ENCODE data around the gene TUBB1.
"Not testable (repeated sequence)": the region's sequence is repeated elsewhere in the genome, so short reads cannot be mapped to it uniquely, and the experiment has no call there.

Gene TUBB1

DNA sequence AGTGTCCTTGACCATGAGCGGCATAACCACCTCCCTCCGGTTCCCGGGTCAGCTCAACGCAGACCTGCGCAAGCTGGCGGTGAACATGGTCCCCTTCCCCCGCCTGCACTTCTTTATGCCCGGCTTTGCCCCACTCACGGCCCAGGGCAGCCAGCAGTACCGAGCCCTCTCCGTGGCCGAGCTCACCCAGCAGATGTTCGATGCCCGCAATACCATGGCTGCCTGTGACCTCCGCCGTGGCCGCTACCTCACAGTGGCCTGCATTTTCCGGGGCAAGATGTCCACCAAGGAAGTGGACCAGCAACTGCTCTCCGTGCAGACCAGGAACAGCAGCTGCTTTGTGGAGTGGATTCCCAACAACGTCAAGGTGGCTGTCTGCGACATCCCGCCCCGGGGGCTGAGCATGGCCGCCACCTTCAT lies 4.9 kb downstream of the TUBB1 start:
- DNase-seq = no peak

DNA sequence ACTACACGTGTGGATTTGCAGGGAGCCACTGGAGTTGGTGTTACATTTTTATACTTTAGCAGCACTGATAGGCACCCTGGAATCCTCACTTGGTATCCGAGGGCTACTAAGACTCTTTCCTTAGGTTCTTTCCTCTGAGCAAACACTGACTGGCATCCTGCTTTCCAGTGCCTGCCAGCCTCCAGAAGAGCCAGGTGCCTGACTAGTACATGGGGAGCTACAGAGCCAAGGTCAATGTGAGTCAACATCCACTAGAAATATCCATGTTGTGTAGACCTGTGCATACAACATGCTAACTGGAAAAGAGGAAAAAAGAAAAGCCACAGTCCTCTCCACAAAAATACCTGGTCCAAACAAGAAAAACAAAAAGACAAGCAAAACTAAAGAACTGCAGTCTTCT lies 5.9 kb downstream of the TUBB1 start:
- DNase-seq = no peak

DNA sequence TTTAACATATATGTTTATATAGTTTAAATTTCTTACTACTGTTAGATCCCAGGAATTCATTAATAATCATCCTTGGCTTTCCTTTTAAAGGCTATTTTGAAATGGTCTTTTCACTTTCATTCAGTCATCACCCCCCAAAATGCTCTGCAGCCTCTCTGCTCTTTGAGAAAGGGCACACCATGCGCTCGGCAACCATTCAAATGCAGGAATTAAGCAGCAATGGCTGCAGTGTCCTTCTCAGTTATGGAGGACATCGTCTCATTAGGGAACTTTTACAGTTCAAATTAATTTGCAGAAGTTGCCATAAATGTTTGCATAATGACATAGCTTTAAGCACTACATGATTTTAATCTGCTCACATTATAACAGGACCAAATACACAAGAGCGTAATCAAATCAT lies 6.3 kb downstream of the TUBB1 start:
- DNase-seq = no peak

DNA sequence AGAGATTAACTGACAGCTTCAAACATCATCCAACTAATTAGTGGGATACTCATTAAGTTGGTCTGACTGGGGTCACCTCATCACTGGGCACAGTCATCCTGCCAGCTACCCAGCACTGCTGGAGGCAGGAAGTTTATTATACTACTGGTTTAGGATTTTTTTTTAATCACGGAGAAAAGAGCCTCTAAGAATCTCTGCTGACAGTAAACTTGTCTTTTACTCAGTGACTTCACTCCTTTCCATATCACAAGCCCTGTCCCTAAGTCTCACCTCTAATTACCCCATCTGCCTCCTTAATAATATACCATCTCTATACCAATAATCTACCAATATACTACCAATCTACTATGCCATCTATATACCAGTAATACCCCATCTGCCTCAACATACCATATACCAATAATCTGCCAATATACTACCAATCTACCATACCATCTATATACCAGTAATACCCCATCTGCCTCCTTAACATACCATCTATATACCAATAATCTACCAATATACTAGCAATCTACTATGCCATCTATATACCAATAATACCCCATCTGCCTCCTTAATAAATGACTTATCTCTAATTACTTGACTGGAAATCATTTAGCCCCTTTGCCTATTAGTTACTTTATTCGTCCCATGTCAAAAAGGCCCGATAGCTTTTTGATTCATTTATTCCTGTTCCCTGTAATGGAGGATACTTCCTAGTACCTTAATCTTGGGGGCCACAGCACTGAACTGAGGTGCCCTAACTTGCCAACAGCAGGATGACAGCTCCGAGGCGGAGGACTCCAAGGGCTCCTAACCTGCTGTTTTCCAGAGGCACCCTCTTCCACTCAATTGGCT lies 7.9 kb downstream of the TUBB1 start:
- no peak for DNase-seq

DNA sequence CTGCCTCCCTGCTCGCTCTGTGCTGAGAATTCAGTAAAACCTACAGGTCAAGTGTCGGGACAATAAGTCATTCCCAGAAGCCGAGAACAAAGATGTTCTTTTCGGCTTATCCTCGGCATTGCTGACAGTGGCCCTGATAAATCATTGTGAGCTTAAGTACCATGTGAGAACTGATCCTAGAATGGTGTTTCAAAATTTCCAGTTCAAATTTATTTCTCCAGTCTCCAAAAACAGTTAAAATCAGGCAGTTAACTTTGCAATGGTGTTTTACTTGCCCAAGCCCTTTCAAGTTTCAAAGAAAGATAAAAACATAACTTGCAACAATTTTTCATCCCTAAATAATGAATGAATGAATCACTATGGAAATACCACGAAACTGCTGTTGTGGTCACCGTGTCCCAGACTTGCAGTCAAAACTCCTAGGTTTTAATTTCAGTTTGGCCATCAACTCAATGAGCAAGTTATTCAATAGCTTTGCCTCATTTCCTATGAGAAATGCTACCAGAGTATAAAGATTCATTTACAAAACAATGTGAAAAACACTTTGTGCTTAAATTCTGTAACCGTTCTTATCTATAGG lies 8.6 kb downstream of the TUBB1 start:
- DNase-seq = no peak

DNA sequence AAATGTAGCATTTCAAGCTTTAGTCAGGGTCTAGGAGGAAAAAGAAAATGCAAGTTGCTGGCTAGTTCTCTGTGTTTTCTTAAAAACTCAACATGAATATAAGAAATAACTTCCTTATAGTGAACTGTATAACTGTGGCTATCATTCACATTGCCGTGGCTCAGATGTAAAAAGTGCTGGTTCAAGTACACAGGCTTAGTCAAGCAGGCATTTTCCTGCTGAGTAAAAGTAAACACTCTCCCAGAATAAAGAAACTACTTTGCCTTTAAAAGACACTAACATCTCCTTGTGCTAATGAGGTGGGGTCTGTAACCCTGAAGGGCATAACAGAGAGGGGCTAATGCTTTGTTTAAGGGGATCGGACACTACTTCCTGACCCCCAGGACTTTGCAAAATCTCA lies 9.6 kb downstream of the TUBB1 start:
- DNase-seq = no peak

DNA sequence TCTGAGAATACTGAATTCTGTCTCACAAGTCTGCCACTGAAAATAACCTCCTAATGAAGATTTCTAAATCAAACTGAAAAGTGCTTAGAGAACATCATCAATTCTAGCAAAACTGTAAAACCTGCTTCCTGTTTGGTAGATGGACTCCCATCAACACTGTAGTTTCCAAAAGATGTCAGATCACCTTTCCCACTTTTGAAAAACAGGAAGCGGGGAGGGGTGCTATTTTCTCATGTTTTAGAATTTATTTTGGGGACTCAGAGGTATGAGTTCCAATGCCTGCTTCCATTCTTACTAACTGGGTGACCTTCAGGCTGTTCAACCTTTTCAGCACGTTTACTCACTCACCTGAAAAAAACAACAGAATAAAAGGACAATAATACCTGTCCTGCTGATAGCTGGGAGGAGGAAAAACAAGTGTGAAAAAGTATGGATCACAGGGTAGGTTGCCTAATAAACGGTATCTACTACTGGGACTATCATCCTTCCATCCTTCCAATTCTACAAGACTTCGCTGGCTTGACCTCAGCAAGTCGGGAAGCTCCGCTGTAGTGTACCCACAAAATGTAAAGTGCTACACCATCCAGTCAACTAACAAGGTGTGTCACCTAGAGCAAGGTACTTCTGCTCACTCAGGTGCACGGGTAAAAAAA lies 11.8 kb downstream of the TUBB1 start:
- no peak for DNase-seq

DNA sequence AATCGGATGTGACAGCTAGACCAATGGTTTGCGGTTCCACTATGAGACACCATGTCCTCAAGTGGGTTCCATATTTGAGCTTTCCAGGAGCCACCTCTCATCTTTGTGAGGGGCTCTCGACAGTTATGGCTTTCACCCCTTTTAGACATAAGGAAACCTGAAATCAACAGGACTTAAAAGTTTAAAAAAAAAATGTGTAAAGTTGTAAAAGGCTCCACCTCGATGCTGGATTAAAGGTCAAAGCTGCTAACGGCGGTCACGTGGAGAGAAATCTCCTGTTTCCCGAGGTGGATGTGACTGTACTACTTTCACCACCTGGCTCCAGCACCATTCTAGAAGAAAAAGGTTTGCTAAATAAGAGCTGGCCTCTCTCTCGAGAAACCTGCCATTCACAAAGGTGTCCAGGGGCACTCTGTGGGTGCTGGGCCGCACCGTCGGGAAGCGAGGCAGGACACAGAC lies 12.4 kb downstream of the TUBB1 start:
- DNase-seq = peak; percentile 23

DNA sequence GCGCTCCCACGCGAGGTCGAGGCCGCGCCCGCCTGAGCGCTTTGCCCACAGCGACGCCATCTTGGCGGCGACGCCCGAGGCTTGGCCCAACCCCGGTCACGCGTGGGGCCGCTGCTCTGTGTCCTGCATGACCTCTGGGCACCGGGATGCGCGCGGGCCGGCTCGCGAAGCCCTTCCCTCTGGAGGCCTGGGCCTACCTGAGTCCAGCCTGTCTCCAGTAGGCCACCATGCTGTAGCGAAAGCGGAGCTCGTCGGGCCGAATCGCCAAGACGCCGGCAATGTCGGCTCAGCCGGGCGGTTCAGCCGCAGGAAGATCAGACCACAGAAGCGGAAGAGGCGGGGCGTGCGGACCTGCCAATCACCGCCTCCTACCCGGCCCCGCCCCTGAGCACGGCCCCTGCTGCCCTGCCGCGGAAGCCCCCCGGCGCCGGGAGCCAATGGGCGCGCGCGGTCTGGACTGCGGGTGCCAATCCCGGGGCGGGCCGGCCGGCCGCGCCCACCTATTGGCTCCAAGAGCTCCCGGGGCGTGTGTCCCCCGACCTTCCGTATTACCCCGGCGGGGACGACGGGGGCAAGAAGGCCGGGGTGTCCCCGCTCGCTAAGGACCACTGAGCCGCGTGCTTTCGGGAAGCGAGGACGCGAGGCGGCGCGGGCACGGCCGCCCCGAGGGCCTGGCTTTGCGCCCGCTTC lies 12.9 kb downstream of the TUBB1 start, which contains the start of gene ATP5F1E:
TSS of gene ATP5F1E (minus strand) at position 313 of the 690 bp plus-strand sequence. CDS start at position 229, 84 bp downstream.
- peak; percentile 96 for DNase-seq

DNA sequence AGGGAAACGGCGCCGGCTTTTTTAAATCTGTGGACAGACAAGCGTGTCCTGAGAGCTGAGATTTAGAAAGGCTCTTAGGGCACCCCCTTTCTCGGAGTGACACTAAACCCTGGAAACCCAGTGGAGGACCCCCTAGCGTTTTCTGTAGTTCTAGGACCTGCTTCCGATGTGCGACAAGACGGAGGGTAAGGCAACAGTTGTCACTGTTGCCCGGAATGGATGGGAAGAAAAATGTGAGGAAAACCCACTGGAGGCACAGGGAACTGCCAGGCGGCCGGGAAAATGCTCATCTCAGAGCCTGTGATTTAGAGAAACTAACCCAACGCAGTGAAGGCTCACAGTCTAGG lies 13.5 kb downstream of the TUBB1 start:
- DNase-seq = no peak

DNA sequence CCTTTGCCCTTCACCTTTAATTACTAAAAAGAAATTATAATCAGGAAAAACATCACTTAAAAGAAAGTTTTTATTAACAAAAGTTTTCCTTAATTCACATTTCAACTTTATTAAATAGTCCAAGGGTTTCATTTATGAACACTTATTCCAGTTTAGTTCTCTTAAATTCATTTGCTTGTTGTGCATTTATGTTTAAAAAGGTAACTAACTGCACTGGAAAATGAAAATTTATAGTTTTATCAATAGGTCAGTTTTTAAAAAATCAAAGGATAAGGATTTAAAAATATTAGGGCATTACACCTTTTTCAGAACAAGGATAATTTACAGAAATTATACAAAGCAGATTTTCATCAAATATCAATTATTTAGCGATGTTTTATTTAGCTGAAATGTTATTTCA lies 13.9 kb downstream of the TUBB1 start:
- DNase-seq = no peak

DNA sequence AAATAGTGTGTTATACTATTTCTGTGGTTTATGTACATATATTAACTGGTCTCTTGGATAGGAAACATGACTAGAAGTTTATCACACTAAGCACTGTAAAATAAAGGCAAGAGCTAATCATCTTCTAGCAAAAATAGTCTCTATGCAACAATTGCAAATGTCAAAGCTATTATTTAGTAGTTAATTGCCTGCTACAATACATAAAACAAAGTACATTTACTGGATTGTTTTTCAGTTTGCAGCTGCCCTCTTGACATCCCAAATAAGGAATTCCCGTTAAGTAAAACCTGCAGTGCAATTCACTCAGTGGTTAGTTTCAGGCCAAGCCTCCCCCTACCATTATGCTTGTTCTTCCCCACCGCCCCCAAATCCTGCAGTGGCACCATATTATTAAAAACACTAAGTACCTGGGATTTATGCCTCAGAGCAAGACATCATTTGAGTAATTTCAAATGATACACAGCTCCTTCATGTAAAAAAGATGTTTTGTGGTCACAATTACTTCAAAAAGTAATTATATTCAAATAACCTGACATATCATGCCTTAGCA lies 14.5 kb downstream of the TUBB1 start:
- DNase-seq = no peak

DNA sequence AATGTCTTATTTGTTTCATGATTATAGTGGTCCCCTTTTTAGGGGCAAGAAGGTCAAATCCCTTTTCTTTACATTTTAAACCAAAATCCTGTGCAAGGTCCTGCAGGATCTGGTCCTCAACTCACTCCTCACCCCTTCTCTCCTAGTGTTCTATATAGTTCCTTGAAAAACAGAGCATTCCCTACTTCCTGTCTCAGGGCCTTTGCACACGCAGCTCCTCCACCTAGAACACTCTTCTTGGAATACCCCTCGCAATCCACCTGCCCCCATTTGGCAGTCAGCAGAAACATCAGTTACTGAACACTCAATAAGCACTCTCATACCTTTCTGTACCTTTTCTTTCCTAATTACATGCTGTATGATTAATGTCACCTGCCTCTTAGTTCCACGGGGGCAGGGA lies 16.2 kb downstream of the TUBB1 start:
- no peak for DNase-seq

DNA sequence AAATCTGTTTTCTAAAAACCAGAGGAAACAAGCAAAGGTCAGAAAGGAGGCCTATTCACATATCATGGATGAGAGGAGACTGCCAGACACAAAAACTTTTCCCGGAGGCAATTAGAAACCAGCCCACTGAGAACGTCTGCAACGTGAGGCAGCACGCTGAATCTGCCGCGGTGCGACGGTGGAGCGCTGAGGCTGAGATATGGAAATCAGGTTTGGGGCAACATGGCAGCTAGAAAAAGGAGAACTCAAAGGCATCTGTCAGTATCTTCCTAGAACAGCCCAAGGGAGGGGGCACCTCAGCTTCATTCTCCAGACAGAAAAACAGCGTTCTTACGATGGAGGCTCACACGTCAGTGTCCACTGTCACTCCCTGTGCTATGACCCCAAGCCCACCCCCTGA lies 18.2 kb downstream of the TUBB1 start:
- DNase-seq = no peak

DNA sequence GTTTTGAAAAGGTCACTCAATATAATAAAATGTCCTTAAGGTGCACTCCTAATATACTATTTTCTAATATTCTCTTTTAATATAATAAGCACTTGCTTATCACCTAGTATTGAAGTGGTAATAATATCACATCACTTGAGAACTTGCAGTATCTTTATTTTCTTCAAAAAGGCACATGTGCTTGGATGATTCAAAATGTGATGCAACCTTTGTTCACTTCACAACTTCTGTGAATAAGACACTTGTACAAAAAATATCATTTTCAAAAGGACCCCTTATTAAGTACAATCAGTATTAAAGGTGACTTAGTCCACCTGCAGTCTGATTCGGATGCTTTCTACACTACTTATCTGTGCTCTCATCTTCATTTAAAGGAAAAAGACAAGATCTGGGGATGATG lies 20.0 kb downstream of the TUBB1 start:
- no peak for DNase-seq

DNA sequence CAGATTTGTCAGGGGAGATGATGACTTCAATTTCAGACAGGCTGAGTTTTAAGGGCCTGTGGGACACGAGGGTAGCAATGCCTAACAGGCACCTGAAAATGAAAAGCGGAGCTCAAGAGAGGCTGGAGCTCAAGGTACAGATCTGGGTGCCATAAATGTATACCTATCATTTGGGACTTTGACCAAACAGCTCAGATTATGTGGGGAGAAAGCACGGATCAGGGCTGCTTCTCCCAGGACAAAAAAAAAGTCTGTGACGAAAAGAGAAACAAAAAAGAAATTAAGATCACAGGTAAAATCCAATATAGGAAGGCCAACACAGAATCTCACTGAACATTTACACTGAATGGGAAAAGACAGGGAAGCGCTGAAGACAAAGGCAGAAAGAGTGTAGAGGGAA lies 21.4 kb downstream of the TUBB1 start:
- DNase-seq = no peak

DNA sequence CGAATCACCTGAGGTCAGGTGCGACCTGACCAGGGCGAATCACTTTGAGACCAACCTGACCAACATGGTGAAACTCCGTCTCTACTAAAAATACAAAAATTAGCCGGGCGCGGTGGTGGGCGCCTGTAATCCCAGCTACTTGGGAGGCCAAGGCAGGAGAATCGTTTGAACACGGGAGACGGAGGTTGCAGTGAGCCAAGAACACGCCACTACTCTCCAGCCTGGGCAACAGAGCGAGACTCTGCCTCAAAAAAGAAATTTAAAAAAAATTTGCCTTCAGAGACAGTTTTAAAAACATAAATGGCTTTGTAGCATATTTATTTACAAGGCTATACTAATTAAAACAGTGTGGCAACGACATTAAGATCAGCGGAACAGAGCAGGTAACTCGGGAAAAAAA lies 22.3 kb downstream of the TUBB1 start:
- DNase-seq = not testable (repeated sequence)

DNA sequence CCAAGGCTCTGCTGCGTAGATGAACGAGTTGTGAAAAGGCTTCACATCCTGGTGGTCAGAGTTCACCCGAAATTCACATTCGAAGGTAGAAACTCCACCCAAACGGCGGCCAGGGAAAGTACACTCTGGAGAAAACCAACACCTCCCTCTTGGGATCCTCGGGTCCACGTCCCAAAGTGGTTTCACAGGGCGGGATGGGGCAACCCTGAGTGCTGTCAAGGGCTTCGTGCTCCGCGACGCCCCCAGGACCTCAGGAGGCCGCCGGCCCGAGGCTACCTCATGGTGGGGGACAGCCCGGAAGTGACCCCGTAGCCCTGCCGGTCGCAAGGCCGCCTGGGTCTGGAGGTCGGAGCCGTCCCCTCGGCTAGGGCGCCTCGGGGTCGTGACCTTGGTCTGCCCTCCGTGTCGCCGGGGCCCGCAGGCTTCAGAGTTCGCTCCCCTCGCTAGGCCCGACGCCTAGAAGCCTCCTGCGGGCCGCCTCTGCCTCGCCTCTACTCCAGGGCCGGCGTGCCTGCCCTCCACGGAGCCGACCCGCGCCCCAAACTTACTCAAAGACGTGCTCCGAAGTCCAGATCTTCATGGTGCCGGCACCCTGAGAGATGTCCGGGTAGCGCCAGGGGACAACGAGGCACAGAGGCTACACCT lies 23.0 kb downstream of the TUBB1 start, which contains the start of gene PRELID3B:
TSS of gene PRELID3B (minus strand) at position 636 of the 645 bp plus-strand sequence. CDS start at position 580, 56 bp downstream.
- DNase-seq = no peak

DNA sequence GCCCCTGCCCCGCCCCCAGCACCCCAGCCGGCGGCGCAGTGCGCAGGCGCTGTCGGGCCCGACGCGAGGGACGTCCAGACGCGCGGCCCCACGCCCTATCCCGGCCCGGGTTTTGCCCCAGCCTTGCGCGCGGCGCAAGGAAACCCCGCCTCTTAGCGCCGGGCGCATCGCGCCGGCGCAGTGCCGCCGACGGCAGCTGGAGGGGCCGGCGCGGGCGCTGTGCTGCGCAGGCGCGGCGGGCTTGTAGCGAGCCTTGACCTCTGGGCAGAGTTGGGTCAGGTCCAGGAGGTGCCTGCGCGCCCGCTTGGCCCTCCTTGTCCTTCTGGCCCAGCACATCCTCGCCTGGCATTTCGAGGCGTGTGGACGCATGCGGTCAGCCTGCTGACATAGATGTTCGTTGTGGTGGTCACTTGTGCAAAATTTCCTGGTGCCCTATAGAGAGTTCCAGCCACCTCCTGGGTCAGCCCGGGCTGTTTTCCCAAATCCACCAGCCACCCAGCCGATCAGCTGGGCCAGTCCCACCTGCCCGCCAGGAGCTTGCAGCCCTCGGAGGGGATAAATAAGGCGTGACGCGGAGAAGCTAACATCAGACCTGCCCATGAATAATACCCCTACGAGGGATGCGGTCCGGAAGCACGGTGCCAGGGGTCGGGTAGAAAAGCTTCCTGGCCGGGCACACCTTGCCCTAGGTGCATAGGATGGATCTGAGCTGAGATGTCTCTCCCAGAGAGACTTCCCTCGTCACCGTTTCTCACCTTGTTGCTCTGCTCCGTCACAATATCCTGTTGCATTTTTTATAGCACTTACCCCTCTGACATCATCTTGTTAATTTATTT lies 23.8 kb downstream of the TUBB1 start:
- DNase-seq = peak; percentile 95

DNA sequence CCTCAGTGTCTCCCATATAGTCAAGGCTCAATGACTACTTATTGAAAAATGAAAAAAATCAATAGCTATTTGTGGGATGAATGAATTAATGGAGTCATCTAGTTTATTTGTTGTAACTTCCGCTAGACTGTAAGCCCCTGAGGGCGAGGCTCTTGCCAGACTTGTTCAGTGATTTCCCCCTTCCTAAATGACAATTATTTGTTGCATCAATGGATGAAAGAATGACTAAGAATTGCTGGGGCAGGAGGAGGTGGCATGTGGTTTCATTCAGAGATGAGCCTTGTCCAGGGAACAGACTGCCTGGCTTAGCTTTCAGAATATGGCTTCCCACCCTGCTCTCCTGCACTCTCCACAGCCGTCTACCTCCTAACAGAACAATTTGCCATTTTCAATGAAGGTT lies 24.5 kb downstream of the TUBB1 start:
- DNase-seq = no peak

DNA sequence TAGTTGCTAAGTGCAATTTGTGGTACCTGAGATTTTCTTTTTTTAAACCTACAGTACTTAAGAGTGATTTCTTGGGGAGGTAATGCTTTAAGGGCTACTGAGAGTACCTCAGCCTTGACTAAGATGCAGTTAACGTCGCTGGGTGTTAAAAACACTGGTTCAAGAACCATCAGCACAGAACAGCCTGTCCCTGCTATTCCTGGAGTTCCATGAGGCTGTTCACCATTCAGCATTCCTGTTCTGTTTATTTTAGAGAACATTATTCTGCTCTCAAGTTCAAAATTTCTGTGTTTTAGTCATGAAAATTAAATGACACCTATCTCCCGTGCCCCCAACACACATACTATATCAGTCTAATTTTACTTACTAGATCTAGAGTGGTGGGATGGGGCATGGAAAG lies 25.1 kb downstream of the TUBB1 start:
- DNase-seq = no peak

DNA sequence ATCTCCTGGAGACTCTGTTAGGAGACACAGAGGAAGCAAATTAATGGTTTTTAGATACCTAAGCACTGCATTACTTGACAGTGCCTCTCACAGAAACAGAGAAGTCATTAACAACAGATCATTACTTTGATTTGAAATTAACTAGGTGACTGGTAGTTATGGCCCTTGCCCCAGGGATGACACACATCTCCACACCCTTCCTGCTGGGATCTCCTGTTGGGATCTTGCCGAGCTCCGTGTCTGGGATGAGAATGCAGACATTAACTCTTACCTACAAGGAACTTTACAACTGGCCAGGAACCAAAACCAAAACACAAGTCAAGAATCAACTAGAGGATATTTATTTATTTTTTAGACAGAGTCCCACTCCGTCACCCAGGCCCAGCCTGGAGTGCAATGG lies 25.6 kb downstream of the TUBB1 start:
- DNase-seq = no peak

All from activated naive CD4-positive, alpha-beta T cell treated with Interleukin-2 at 50 U/mL for 16 hours (primary cell).